ENCODE measurements around the gene JARID2.

DNA sequence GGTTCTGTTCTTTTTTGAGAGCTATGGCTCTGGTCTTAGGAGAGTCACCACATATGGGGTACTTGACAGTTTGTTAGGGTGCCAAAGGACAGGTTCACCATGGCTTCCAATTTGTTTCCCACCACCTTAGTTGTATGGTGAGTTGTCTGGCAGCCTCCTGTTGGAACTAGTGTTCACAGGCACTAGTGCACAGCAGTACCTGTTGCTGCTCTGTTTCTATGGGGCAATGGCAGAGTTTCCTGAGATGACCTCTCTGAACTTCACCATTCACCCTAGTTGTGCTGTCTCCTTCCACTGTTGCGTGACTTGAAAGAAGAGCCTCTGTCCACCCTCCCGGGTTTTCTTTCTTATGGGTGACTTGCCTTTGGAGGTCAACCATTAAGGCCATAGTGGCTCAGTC, 129.1 kb downstream of the JARID2 start:
- TF ChIP-seq, protein P1, sequence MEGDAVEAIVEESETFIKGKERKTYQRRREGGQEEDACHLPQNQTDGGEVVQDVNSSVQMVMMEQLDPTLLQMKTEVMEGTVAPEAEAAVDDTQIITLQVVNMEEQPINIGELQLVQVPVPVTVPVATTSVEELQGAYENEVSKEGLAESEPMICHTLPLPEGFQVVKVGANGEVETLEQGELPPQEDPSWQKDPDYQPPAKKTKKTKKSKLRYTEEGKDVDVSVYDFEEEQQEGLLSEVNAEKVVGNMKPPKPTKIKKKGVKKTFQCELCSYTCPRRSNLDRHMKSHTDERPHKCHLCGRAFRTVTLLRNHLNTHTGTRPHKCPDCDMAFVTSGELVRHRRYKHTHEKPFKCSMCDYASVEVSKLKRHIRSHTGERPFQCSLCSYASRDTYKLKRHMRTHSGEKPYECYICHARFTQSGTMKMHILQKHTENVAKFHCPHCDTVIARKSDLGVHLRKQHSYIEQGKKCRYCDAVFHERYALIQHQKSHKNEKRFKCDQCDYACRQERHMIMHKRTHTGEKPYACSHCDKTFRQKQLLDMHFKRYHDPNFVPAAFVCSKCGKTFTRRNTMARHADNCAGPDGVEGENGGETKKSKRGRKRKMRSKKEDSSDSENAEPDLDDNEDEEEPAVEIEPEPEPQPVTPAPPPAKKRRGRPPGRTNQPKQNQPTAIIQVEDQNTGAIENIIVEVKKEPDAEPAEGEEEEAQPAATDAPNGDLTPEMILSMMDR (IDR thresholded peaks at IDR 0.05) = no peak
- TF ChIP-seq POLR2A (IDR thresholded peaks at IDR 0.05) = no peak

Measured in heart left ventricle (tissue), 13 donors.